NCI-H82 treated with DMSO at 0.1 percent for 48 hours (cell line): ENCODE measurements around the gene DDAH1.

Experiments
- DNase-seq: peaks from one replicate; lab custom pipeline; 2025; ENCODE audit not compliant: unreplicated experiment; lab: John Stamatoyannopoulos, UW

DDAH1 gene

DNA sequence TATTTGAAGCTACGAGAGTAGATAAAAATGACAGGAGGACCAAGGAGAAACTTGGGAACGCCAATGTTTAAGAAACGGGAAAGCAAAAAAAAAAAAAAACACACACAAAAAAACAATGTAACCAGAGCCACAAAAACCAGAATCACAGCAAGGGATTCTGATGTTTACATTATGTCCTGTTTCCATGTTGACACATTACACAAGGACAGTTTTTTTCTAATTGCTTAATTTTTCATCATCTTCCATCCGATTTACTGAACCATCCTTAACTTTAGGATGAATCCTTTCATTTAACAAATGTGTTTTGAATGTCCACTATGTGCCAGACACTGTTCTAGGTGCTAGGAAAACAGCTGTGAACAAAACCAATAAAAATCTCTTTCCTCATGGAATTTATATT lies 187.2 kb downstream of the DDAH1 start:
- DNase-seq, result no peak

DNA sequence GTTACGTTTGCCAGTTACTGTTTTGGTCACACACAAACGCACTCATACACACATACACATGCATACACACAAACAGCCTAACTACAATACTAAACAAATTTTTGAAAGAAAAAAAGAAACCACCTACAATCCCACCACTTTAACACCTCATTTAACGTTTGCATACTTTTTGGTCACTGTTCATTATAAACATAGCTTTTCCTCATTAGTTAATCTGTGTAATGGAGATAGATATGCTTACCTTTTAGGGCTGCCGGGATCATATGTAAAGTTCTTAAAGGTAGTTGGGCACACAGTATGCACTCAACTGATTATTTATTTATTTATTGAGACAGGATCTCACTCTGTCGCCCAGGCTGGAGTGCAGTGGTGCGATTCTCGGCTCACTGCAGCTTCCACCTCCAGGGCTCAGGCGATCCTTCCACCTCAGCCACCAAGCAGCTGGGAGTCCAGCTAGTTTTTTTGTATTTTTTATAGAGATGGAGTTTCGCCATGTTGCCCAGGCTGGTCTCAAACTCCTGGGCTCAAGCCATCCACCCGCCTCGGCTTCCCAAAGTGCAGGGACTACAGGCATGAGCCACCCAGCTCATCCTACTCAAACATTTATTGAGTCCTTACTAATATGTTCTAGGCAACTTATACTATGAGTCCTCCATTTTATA lies 187.8 kb downstream of the DDAH1 start:
- DNase-seq, result no peak

DNA sequence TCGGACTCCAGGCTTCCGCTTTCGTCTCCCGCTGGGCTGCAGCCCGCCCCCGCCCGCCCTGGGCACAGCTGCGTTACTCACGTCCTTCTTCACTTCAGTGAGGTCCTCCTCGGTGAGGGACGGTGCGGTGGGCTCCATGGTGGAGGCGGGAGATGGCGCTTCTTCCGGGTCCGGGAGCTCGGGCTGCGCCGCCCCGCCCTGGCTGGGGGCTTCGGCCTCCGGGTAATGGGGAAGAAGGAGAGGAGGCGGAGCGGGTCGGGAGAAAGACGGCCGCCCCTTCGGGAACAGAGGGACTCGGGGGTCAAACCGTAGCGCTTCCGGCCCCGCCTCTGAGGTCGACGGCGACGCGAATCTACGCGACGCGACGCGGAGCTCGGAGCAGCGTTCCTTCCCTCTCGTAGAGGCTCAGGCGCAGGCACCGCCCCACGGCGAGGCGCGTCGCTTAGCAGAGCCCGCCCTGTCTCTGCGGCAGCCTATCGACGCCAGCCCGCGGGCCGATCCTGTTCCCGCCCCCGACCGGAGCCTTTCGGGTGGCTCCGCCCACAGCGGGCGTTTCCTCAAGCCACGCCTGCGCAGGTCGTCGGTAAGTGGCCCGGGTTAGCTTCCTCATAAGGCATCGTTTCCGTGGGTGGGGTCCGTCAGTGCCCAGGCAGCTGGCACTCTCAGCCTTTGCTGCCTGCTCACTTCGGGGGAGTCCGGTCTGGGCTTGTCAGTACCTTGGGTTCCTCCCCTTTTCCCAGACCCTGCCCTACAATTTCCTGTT lies 188.6 kb downstream of the DDAH1 start, which contains the start of gene BCL10:
BCL10 (minus strand) TSS at position 418 of the 763 bp plus-strand sequence; CDS start at position 138, 280 bp downstream.
- DNase-seq, result peak; percentile 93

DNA sequence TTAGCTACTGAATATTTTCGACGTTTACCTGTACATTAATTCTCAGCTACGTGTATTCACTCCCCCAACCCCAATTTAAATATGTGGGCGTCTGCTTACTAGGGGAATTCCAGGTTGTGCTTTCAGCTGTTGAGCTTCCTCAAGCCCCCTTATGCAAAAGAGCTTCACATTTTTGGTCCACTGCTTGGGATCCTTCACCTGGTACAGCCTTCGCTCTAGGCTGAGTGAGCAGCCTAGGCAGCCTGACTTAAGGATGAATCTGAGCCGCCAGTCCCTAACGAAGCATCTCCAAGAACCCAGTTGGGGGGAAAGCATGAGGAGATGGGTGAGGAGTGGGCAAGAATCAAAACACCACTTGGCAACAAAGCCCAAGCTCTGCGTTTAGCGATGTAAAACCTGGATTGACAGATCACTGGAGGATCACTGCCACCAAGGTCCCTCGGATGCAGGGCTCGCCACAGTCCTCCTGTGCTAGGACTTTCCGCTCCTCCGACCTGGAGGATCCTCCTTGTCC lies 189.2 kb downstream of the DDAH1 start:
- DNase-seq, result no peak

DNA sequence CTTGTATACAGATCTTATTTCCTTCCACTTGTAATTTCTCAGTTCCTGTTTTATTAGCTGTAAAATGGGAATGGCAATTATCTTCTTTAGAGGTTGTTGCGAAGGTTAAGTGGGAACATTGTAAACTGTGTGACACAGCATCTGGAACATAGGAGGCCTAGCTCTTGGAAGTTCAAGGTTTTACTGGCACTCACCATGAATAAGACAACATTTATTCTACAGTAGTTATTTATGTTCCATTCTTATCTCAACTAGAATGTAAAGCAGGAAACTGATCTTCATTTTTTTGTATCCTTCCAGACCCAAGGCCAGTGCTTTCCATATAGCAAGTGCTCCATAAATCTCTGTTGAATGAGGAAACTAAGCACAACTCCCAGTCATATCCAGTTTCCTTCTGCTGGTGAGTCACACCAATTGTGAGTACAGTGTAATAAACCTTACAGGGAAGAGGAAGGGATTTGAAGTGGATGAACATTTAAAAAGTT lies 189.9 kb downstream of the DDAH1 start:
- no peak for DNase-seq

DNA sequence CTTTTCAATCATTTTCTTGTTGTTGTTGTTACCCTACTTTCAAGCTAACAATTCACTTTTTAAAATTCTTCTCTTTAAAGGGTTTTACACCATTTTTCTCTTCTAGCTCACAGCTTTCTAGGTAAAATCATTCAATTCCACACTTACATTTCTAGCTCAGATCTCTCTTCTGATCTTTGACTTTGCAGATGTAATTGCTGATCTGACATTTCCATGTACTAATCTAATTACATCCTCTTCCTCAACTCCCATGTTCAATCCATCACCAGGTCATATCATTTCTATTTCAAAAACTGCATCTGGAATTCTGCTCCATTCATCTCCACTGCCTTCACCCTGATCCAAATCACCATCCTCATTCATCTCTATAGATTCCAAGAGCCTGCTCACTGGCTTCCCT lies 191.6 kb downstream of the DDAH1 start:
- DNase-seq, result no peak

DNA sequence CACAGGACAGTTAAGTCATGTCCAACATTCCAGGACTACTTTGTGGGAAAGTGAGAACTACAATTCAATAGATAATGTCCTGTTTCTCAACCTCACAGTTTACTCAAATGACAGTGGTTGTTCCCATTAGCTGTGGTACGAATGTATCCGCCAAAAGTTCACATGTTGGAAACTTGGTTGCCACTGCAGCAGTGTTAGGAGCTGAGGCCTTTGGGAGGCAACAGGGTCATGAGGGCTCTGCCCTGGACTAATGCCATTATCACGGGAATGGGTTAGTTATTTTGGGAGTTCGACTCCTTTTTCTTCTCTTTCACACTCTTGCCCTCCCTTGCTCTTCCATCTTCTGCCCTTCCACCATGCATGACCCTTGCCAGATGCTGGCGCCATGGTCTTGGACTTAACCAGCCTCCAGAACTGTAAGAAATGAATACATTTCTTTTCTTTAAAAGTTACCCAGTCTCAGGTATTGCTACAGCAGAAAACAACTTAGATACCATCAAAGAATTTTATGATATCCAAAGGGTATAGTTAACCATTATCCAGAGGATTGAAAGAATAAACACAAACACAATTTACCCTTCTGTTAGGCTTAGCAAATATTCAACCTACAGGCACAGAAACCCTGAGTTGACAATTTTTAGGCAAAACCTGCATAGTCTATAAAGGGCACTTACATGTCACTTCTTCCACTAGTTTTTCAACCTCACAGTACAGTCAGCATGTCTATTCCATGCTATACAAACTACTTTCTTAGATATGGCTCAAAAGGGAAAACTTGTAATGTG lies 196.0 kb downstream of the DDAH1 start:
- no peak for DNase-seq
